ENCODE data around the gene HDDC3.
"Not testable (repeated sequence)": the region's sequence is repeated elsewhere in the genome, so short reads cannot be mapped to it uniquely, and the experiment has no call there.

The HDDC3 gene

DNA sequence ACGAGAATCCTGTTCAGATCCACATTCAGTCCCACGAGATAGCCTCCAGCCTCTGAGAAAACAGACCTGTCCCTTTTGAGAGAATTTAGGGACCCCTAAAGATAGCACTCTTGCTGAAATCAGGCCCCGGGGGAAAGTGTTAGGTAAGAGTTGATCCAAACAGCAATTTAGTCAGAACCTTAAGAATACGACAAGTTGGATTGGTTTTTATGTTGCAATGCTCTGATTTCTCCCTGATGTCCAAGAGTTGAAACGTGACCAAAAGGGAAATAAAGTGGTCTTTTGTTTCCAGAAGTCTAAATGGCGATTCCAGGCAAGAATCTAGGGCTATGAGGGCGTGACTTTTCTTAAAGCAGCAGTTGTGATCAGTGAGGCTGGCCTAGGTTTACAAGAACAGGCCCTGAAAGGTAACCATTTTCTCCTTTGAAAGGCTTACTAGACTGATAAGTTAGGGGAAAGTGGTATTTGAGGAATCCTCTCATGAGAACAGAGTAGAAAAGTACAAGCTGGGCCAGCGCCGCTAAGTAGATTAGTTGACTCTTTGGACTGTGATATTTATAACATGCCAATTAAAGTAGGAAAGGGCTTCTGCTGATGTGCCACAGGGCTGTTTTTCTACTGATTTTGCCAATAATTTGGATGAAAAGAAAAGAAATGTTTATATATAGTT, 24.4 kb downstream of the HDDC3 start:
- DNase-seq = no peak

- DNase-seq = no peak
Observed at GRCh38 chr15:90907051-90907660, 25.2 kb downstream of the HDDC3 start.

GRCh38 chr15:90906181-90906849, 26.0 kb downstream of the HDDC3 start:
- no peak for DNase-seq

- no peak for DNase-seq
Observed at GRCh38 chr15:90905306-90906180, 26.8 kb downstream of the HDDC3 start.

GRCh38 chr15:90904746-90905145, 27.6 kb downstream of the HDDC3 start:
- DNase-seq = no peak

- no peak for DNase-seq
Observed at GRCh38 chr15:90903733-90904536, 28.4 kb downstream of the HDDC3 start.

GRCh38 chr15:90902840-90903732, 29.3 kb downstream of the HDDC3 start, which contains the start of gene MAN2A2:
Gene MAN2A2 (plus strand): TSS chr15:90903302. CDS start chr15:90904208, 906 bp downstream.
- no peak for DNase-seq

DNA sequence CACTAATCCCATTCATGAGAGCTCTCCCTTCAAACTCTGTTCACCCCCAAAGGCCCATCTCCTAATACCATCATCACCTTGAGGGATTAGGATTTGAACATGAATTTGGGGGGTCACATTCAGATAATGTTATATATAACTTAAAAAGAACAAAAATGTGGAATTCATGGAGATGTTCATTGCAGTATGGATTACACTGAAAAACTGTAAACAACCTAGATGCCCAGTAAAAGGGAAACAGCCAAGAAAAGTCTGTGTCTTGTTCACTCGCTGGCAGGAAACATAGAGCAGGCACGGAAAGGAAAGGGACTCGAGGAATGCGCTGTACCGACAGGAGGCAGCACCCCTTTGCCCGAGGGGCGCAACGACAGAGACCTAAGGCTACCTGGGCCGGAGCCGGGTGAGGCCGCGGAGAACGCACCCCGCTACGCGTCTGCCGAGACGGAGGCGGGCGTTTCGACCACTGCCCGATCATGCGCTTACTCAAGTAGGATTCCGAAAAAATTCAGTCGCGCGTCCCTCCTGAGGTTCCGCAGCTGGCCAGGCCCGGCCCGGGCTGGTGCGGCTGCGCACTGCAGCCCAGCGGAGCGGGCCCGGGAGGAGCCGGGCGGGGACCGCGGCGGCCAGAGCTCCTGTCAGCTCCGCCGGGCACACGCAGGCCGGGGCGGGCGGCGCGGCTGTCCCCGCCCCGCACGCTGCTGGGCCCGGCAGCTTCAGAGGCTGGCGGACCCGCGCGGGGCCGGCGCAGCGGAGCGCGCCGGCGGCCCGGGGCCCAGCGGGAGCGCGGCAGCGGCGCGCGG, 30.1 kb downstream of the HDDC3 start:
- DNase-seq = peak; percentile 29

DNA sequence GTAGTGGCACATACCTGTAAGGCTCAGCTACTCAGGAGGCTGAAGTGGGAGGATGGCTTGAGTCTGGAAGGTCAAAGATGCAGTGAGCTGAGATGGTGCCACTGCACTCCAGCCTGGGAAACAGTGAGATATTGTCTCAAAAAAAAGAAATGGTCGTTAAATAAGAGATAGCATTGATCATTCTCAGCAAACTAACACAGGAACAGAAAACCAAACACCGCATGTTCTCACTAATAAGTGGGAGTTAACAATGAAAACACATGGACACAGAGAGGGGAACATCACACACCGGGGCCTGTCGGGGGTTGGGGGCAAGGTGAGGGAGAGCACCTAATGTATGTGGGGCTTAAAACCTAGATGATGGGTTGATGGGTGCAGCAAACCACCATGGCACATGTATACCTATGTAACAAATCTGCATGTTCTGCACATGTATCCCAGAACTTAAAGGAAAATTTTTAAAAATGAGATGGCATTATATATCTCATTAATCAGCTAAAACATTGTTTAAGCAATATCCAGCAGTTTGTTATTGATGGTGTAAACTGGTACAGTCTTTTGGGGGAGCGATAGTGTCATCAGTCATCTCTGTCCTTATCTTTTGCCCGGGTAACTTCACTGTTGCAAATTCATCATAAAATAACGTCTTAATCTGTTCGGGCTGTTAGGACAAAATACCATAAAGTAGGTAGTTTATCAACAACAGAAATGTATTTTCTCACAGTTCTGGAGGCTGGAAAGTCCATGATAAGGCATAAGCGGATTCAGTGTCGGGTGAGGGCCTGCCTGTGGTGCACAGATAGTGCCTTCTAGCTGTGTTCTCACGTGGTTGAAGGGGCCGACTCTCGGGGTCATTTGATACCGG, 30.9 kb downstream of the HDDC3 start:
- no peak for DNase-seq

DNA sequence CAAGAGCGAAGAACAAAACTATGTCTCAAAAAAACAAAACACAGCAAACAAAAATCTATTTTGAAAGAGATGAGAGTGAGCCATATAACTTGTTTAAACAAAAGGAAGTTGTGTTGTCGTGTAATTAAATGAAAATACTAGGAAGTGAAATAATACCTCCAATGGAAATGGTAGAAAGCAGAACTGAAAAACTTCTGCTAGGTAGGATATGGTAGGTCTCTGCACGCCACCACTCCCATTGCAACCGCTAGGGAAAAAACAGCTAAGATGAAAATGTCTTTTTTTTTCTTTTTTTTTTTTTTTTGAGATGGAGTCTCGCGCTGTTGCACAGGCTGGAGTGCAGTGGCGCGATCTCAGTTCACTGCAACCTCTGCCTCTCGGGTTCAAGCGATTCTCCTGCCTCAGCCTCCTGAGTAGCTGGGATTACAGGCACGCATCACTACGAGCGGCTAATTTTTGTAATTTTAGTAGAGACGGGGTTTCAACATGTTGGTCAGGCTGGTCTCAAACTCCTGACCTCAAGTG, 35.2 kb downstream of the HDDC3 start:
- DNase-seq = not testable (repeated sequence)

DNA sequence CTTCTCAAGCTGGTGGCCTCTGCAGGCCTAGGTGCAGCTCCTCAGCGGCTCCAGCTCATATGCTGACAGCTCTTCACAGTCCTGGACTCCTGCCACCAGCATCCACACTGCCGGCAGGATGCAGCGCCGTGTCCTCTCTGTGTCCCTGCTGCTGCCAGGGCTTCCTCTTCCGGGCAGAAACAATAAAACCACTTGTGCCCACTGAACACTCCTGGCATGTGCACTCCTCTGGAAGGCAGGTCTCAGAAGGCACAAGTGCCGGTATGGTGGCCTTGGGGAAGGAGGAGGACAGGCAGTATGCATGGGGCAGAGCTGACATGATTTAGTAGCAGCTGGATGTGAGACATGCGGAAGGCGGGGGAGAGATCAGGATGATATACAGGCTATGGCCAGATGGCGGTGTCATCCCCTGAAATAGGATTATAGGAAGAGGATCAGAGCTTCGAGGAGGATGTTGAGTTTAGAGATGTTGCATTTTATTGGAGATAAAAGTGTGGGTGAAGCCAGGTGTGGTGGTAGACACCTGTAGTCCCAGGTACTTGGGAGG, 36.7 kb downstream of the HDDC3 start:
- DNase-seq = no peak

DNA sequence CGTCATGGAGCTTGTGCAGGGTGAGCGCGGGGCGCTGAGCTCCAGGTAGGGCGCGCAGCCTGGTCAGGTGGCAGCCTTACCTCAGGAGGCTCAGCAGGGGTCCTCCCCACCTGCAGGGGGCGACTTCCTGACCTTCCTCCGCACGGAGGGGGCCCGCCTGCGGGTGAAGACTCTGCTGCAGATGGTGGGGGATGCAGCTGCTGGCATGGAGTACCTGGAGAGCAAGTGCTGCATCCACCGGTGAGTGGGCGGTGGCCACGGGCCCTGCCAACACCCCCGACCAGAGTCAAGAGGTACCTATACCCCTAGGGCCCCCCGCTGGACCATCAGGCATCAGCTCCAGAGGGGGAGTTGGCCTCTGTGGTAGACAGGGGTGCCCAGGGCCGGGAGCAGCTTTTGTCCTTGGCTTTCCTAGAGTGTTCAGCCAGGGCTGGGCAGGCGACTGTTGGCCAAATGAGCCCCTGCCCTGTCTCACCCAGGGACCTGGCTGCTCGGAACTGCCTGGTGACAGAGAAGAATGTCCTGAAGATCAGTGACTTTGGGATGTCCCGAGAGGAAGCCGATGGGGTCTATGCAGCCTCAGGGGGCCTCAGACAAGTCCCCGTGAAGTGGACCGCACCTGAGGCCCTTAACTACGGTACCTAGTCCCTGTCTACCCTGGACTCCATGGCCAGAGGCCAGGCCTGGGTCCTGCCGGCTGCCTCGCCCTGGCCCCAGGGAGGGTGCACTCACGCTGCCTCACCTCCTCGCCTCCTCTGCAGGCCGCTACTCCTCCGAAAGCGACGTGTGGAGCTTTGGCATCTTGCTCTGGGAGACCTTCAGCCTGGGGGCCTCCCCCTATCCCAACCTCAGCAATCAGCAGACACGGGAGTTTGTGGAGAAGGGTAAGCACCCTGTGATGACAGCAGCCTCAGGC, 38.9 kb downstream of the HDDC3 start:
- DNase-seq = no peak

DNA sequence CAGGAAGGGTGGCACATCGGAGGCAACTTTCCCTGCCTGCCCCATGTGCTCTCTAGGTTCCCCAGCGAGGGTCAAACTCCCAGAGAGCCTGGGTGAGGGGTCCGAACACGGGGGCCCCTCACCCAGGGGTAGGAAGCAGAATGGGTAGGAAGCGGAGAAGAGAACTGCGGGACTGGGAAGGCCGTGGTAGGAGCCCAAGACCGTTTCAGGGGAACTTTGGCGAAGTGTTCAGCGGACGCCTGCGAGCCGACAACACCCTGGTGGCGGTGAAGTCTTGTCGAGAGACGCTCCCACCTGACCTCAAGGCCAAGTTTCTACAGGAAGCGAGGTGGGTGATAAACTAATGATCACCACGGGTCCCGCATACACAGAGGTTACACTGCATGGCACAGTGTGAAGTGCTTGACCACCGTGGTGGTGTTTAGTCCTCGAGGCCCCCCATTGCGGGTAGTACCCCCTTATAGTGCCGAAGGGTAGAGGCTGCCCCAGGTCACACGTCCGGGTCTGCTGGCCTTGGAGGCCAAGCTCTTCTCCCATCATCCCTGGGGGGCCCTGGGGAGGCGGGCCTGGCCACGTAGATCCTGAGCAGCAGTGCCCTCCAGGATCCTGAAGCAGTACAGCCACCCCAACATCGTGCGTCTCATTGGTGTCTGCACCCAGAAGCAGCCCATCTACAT, 39.7 kb downstream of the HDDC3 start:
- no peak for DNase-seq

GRCh38 chr15:90892023-90892422, 40.3 kb downstream of the HDDC3 start:
- DNase-seq = no peak

- DNase-seq = no peak
Observed at GRCh38 chr15:90891346-90891949, 40.9 kb downstream of the HDDC3 start.

- no peak for DNase-seq
Observed at GRCh38 chr15:90890839-90891238, 41.5 kb downstream of the HDDC3 start.

Measured in DMS79 (cell line).